Measurements from ENCODE around the gene HSPA9. TPM values are rescaled to one million over a fixed set of nuclear protein-coding genes. Genes with fewer than 3 reads are reported as not detected.
A peak's percentile ranks its signal among the peaks of the same experiment; 100 is the strongest.

Gene HSPA9
- total RNA-seq, 1 experiment from 2014 or later = 1,057 TPM

- TF ChIP-seq CTCF (IDR thresholded peaks at IDR 0.05; ENCODE audit: unreplicated experiment) = no peak
- Mint-ChIP-seq H3K9me3 (ENCODE audit: unreplicated experiment) (no peaks in the 10 kb centered on the region), H3K36me3 (ENCODE audit: insufficient read depth, unreplicated experiment) (no peaks in the 10 kb centered on the region), H3K4me3 (ENCODE audit: unreplicated experiment) (no peak overlapping the region), H3K27ac (ENCODE audit: low read depth, unreplicated experiment) (no peak overlapping the region), H3K27me3 (ENCODE audit: insufficient read depth, unreplicated experiment) (no peaks in the 10 kb centered on the region), H3K4me1 (ENCODE audit: insufficient read depth, unreplicated experiment) (peaks cover 6% of the 10 kb centered on the region)
- CTCF ChIA-PET = interaction anchor here (0.6 to 3.6 kb wide), 10 partner anchors 8 to 718 kb away, joined by 3 to 14 read pairs (median 4); no protein-coding TSS in a partner anchor
- no TSS peak for BruUV-seq (replicated peaks)
- intact Hi-C loops (cut with micrococcal nuclease) = no loop called here
- POLR2A ChIA-PET = interaction anchor here (0.5 to 1.8 kb wide), 5 partner anchors 8 to 174 kb away, joined by 3 to 5 read pairs (median 4); no protein-coding TSS in a partner anchor
- no peak for DNase-seq (ENCODE audit: unreplicated experiment)
Observed at GRCh38 chr5:138596105-138596881, 21.1 kb upstream of the HSPA9 start.

- POLR2A ChIA-PET = interaction anchor here (0.5 to 1.8 kb wide), 4 partner anchors 9 to 188 kb away, joined by 3 to 4 read pairs (median 4); no protein-coding TSS in a partner anchor
- TF ChIP-seq CTCF (IDR thresholded peaks at IDR 0.05; ENCODE audit: unreplicated experiment) = no peak
- DNase-seq (ENCODE audit: unreplicated experiment) = no peak
- intact Hi-C loops (cut with micrococcal nuclease) = no loop called here
- no peak overlapping the region for H3K4me3 Mint-ChIP-seq (ENCODE audit: unreplicated experiment)
- H3K36me3 Mint-ChIP-seq (ENCODE audit: insufficient read depth, unreplicated experiment) = no peaks in the 10 kb centered on the region
- BruUV-seq (replicated peaks) = no TSS peak
- CTCF ChIA-PET = interaction anchor here (0.8 to 3.6 kb wide), 14 partner anchors 9 to 719 kb away, joined by 3 to 24 read pairs (median 4); no protein-coding TSS in a partner anchor
- no peak overlapping the region for H3K27ac Mint-ChIP-seq (ENCODE audit: low read depth, unreplicated experiment)
- H3K9me3 Mint-ChIP-seq (ENCODE audit: unreplicated experiment) = no peaks in the 10 kb centered on the region
- H3K4me1 Mint-ChIP-seq (ENCODE audit: insufficient read depth, unreplicated experiment) = peaks cover 6% of the 10 kb centered on the region
- H3K27me3 Mint-ChIP-seq (ENCODE audit: insufficient read depth, unreplicated experiment) = no peaks in the 10 kb centered on the region
Observed at GRCh38 chr5:138595180-138595795, 20.1 kb upstream of the HSPA9 start.

GRCh38 chr5:138594305-138595058, 19.3 kb upstream of the HSPA9 start:
- POLR2A ChIA-PET = interaction anchor here (0.7 to 1.4 kb wide), 2 partner anchors 19 to 35 kb away, joined by 4 to 5 read pairs; partner anchors contain the start of gene HSPA9
- no peaks in the 10 kb centered on the region for H3K27me3 Mint-ChIP-seq (ENCODE audit: insufficient read depth, unreplicated experiment)
- H3K27ac Mint-ChIP-seq (ENCODE audit: low read depth, unreplicated experiment) = no peak overlapping the region
- no peaks in the 10 kb centered on the region for H3K36me3 Mint-ChIP-seq (ENCODE audit: insufficient read depth, unreplicated experiment)
- no peak overlapping the region for H3K4me3 Mint-ChIP-seq (ENCODE audit: unreplicated experiment)
- CTCF ChIA-PET = interaction anchor here (0.6 to 3.6 kb wide), 22 partner anchors 8 to 674 kb away, joined by 3 to 24 read pairs (median 4); no protein-coding TSS in a partner anchor
- BruUV-seq (replicated peaks) = no TSS peak
- no peaks in the 10 kb centered on the region for H3K9me3 Mint-ChIP-seq (ENCODE audit: unreplicated experiment)
- no peak for DNase-seq (ENCODE audit: unreplicated experiment)
- TF ChIP-seq CTCF (IDR thresholded peaks at IDR 0.05; ENCODE audit: unreplicated experiment) = peak; percentile 50
- intact Hi-C loops (cut with micrococcal nuclease) = no loop called here
- H3K4me1 Mint-ChIP-seq (ENCODE audit: insufficient read depth, unreplicated experiment) = peaks cover 6% of the 10 kb centered on the region
